ENCODE measurements around the gene STK4.
A peak's percentile ranks its signal among the peaks of the same experiment; 100 is the strongest.

Gene STK4

GRCh38 chr20:45032781-45033180, 66.5 kb downstream of the STK4 start:
- no peak for DNase-seq

- DNase-seq, result no peak
These were observed 68.1 kb downstream of the STK4 start for GRCh38 chr20:45034436-45034835.

- no peak for DNase-seq
These were observed 69.9 kb downstream of the STK4 start for GRCh38 chr20:45036044-45036755.

GRCh38 chr20:45037050-45037449, 70.7 kb downstream of the STK4 start:
- no peak for DNase-seq

GRCh38 chr20:45037635-45038034, 71.3 kb downstream of the STK4 start:
- DNase-seq, result no peak

GRCh38 chr20:45038745-45039474, 72.6 kb downstream of the STK4 start:
- DNase-seq, result no peak

GRCh38 chr20:45039475-45039820, 73.1 kb downstream of the STK4 start:
- no peak for DNase-seq

- DNase-seq, result no peak
These were observed 75.4 kb downstream of the STK4 start for GRCh38 chr20:45041464-45042337.

- no peak for DNase-seq
These were observed 76.7 kb downstream of the STK4 start for GRCh38 chr20:45042978-45043377.

- DNase-seq, result peak; percentile 29
These were observed 77.8 kb downstream of the STK4 start for GRCh38 chr20:45044084-45044573.

- no peak for DNase-seq
These were observed 78.3 kb downstream of the STK4 start for GRCh38 chr20:45044601-45045000.

- DNase-seq, result peak; percentile 28
These were observed 81.3 kb downstream of the STK4 start for GRCh38 chr20:45047581-45048119.

GRCh38 chr20:45049438-45049837, 83.1 kb downstream of the STK4 start:
- DNase-seq, result no peak

- no peak for DNase-seq
These were observed 83.7 kb downstream of the STK4 start for GRCh38 chr20:45049904-45050471.

- no peak for DNase-seq
These were observed 85.1 kb downstream of the STK4 start for GRCh38 chr20:45051204-45052060.

- no peak for DNase-seq
These were observed 86.6 kb downstream of the STK4 start for GRCh38 chr20:45052698-45053429.

GRCh38 chr20:45053430-45054351, 87.4 kb downstream of the STK4 start:
- no peak for DNase-seq

- no peak for DNase-seq
These were observed 88.7 kb downstream of the STK4 start for GRCh38 chr20:45055056-45055455.

GRCh38 chr20:45056473-45057173, 90.3 kb downstream of the STK4 start:
- no peak for DNase-seq
